Neural progenitor cell (in vitro differentiated cells): ENCODE results near the gene REV3L. TPM values are rescaled to one million over a fixed set of nuclear protein-coding genes. Genes with fewer than 3 reads are reported as not detected.

Experiments used
- DNase-seq: peaks from one replicate; pipeline ENCODE4 v3.0.0-alpha.2; 2016; ENCODE audit warnings: low spot score
- H2AFZ ChIP-seq: fragments of 200-600 bp; sonication (generic); replicated peaks from 2 replicates; pipeline ENCODE4 v1.6.1; 2016; ENCODE audit warnings: antibody characterized with exemption
- H3F3A ChIP-seq: fragments of 200-600 bp; sonication (generic); 2 replicates; pipeline ENCODE4 v1.6.1; 2016; ENCODE audit warnings: antibody characterized with exemption, low read depth
- H3K27ac ChIP-seq: fragments of 200-600 bp; sonication (generic); 2 replicates; pipeline ENCODE4 v1.5.1; 2016; ENCODE audit warnings: mild to moderate bottlenecking
- H3K27me3 ChIP-seq: fragments of 200-600 bp; sonication (generic); 2 replicates; pipeline ENCODE4 v1.6.1; 2016; ENCODE audit warnings: mild to moderate bottlenecking, moderate library complexity
- H3K36me3 ChIP-seq: fragments of 200-600 bp; sonication (generic); 2 replicates; pipeline ENCODE4 v1.5.1; 2016
- H3K4me1 ChIP-seq: fragments of 200-600 bp; sonication (generic); 2 replicates; pipeline ENCODE4 v1.6.1; 2016; ENCODE audit warnings: mixed run types
- H3K4me2 ChIP-seq: fragments of 200-600 bp; sonication (generic); 2 replicates; pipeline ENCODE4 v1.6.1; 2016
- H3K4me3 ChIP-seq: fragments of 200-600 bp; sonication (generic); 2 replicates; pipeline ENCODE4 v1.5.1; 2016
- H3K79me2 ChIP-seq: fragments of 200-600 bp; sonication (generic); 2 replicates; pipeline ENCODE4 v1.6.1; 2016; ENCODE audit warnings: low read depth
- H3K9ac ChIP-seq: fragments of 200-600 bp; sonication (generic); 2 replicates; pipeline ENCODE4 v1.6.1; 2016
- H3K9me3 ChIP-seq: fragments of 200-600 bp; sonication (generic); 2 replicates; pipeline ENCODE4 v1.5.1; 2016; ENCODE audit warnings: low read depth
- H4K20me1 ChIP-seq: fragments of 200-600 bp; sonication (generic); 2 replicates; pipeline ENCODE4 v1.6.1; 2016; ENCODE audit warnings: low read depth
- H3K27ac Mint-ChIP-seq: 3 replicates; pipeline ENCODE4 v1.8.0; 2021; ENCODE audit warnings: mixed read lengths
- H3K27me3 Mint-ChIP-seq: 2 replicates; pipeline ENCODE4 v1.8.0; 2022; ENCODE audit warnings: low read depth, mild to moderate bottlenecking, inconsistent platforms, moderate library complexity, mixed read lengths; ENCODE audit not compliant: insufficient read depth
- H3K36me3 Mint-ChIP-seq: 3 replicates; pipeline ENCODE4 v1.8.0; 2021; ENCODE audit warnings: mixed read lengths
- H3K4me1 Mint-ChIP-seq: 3 replicates; pipeline ENCODE4 v1.8.0; 2021; ENCODE audit warnings: mixed read lengths
- H3K4me3 Mint-ChIP-seq: 3 replicates; pipeline ENCODE4 v1.8.0; 2021; ENCODE audit warnings: mild to moderate bottlenecking, moderate library complexity, mixed read lengths
- H3K9me3 Mint-ChIP-seq: 3 replicates; pipeline ENCODE4 v1.8.0; 2020; ENCODE audit warnings: mixed read lengths
- CTCF ChIP-seq: fragments of 200-600 bp; sonication (generic); IDR thresholded peaks from 2 replicates; pipeline ENCODE4 v1.5.1; 2017; ENCODE audit warnings: antibody characterized with exemption, mild to moderate bottlenecking
- EZH2 ChIP-seq: fragments of 200-600 bp; sonication (generic); IDR thresholded peaks from 2 replicates; pipeline ENCODE4 v1.6.1; 2017; ENCODE audit warnings: antibody characterized with exemption, mild to moderate bottlenecking, moderate library complexity
- EZH2phosphoT487 ChIP-seq: fragments of 200-600 bp; sonication (generic); IDR thresholded peaks from 2 replicates; pipeline ENCODE4 v1.6.1; 2017; ENCODE audit warnings: antibody characterized with exemption
- total RNA-seq: library from RNA; depleted of rRNA; stranded (reverse); fragments of >200 nt; gene quantifications from 2 replicates; pipeline ENCODE4 v1.2.3, GENCODE V29; 2015; ENCODE audit warnings: low replicate concordance

The REV3L gene
- total RNA-seq, 1 donor from 2014 or later = 23.5 TPM

- no peak overlapping the region for H3K27ac ChIP-seq
- no peaks in the 10 kb centered on the region for H3K79me2 ChIP-seq
- no peaks in the 10 kb centered on the region for H3K4me1 Mint-ChIP-seq
These were observed 76.8 kb downstream of the REV3L start for GRCh38 chr6:111406200-111406721.

GRCh38 chr6:111403388-111403787 is 79.6 kb downstream of the REV3L start:
- H3K4me1 Mint-ChIP-seq = no peaks in the 10 kb centered on the region
- H3K27me3 Mint-ChIP-seq = no peaks in the 10 kb centered on the region
- no peak for TF ChIP-seq EZH2
- TF ChIP-seq CTCF = no peak
- no peak for TF ChIP-seq EZH2phosphoT487
- H3K4me2 ChIP-seq = no peak overlapping the region
- H3K9ac ChIP-seq = no peak overlapping the region
- no peaks in the 10 kb centered on the region for H3F3A ChIP-seq
- no peaks in the 10 kb centered on the region for H3K79me2 ChIP-seq
- no peaks in the 10 kb centered on the region for H3K27me3 ChIP-seq
- H3K27ac Mint-ChIP-seq = no peak overlapping the region
- no peak overlapping the region for H3K4me3 Mint-ChIP-seq
- H3K4me1 ChIP-seq = no peaks in the 10 kb centered on the region
- H3K36me3 Mint-ChIP-seq = peaks cover 46% of the 10 kb centered on the region
- DNase-seq = no peak
- no peaks in the 10 kb centered on the region for H3K36me3 ChIP-seq
- no peak overlapping the region for H2AFZ ChIP-seq
- H3K4me3 ChIP-seq = no peak overlapping the region
- no peak overlapping the region for H3K27ac ChIP-seq
- no peaks in the 10 kb centered on the region for H4K20me1 ChIP-seq
- no peaks in the 10 kb centered on the region for H3K9me3 ChIP-seq
- H3K9me3 Mint-ChIP-seq = peaks cover 5% of the 10 kb centered on the region

More at GRCh38 chr6:111406200-111406721, 76.8 kb downstream of the REV3L start:
- Mint-ChIP-seq H3K27ac (no peak overlapping the region), H3K4me3 (no peak overlapping the region), H3K9me3 (peaks cover 5% of the 10 kb centered on the region), H3K27me3 (no peaks in the 10 kb centered on the region), H3K36me3 (peaks cover 46% of the 10 kb centered on the region)
- no peak for DNase-seq
- TF ChIP-seq CTCF (no peak), EZH2 (no peak), EZH2phosphoT487 (no peak)
- Histone ChIP-seq H3K27me3 (no peaks in the 10 kb centered on the region), H3K4me3 (no peak overlapping the region), H3K9ac (no peak overlapping the region), H4K20me1 (no peaks in the 10 kb centered on the region), H3F3A (no peaks in the 10 kb centered on the region), H3K36me3 (peaks cover 3% of the 10 kb centered on the region), H3K4me2 (no peak overlapping the region), H3K4me1 (no peaks in the 10 kb centered on the region), H3K9me3 (no peaks in the 10 kb centered on the region), H2AFZ (no peak overlapping the region)

- Histone ChIP-seq H3K36me3 (no peaks in the 10 kb centered on the region), H3K27ac (no peak overlapping the region), H3K9ac (no peak overlapping the region), H3F3A (no peaks in the 10 kb centered on the region), H3K79me2 (no peaks in the 10 kb centered on the region), H3K4me3 (no peak overlapping the region), H3K4me2 (no peak overlapping the region), H3K4me1 (no peaks in the 10 kb centered on the region), H3K27me3 (no peaks in the 10 kb centered on the region), H3K9me3 (no peaks in the 10 kb centered on the region), H2AFZ (no peak overlapping the region), H4K20me1 (no peaks in the 10 kb centered on the region)
- Mint-ChIP-seq H3K4me3 (no peak overlapping the region), H3K36me3 (peaks cover 49% of the 10 kb centered on the region), H3K9me3 (peaks cover 9% of the 10 kb centered on the region), H3K27me3 (no peaks in the 10 kb centered on the region), H3K27ac (no peak overlapping the region), H3K4me1 (no peaks in the 10 kb centered on the region)
- no peak for DNase-seq
- no peak for TF ChIP-seq EZH2
These were observed 83.4 kb downstream of the REV3L start for GRCh38 chr6:111399626-111400025.

- H3K9me3 Mint-ChIP-seq = peaks cover under 1% of the 10 kb centered on the region
These were observed 94.3 kb downstream of the REV3L start for GRCh38 chr6:111388681-111389080.

More at GRCh38 chr6:111388681-111389080, 94.3 kb downstream of the REV3L start:
- Histone ChIP-seq H3K9me3 (no peaks in the 10 kb centered on the region), H3K79me2 (no peaks in the 10 kb centered on the region), H4K20me1 (no peaks in the 10 kb centered on the region), H3K4me1 (no peaks in the 10 kb centered on the region), H3K27me3 (no peaks in the 10 kb centered on the region), H3K4me3 (no peak overlapping the region), H3K27ac (no peak overlapping the region), H3K9ac (no peak overlapping the region), H3F3A (no peaks in the 10 kb centered on the region), H3K36me3 (peaks cover 13% of the 10 kb centered on the region), H3K4me2 (no peak overlapping the region), H2AFZ (no peak overlapping the region)
- Mint-ChIP-seq H3K4me1 (no peaks in the 10 kb centered on the region), H3K27me3 (peaks cover 3% of the 10 kb centered on the region), H3K36me3 (peaks cover 39% of the 10 kb centered on the region), H3K4me3 (no peak overlapping the region), H3K27ac (no peak overlapping the region)
- DNase-seq = no peak
- TF ChIP-seq EZH2 (no peak), EZH2phosphoT487 (no peak), CTCF (no peak)
